Neural cell (in vitro differentiated cells): ENCODE data around the gene ASIC1.
A peak's percentile ranks its signal among the peaks of the same experiment; 100 is the strongest.

Experiments
- CTCF ChIP-seq: fragments of 450-650 bp; IDR thresholded peaks from 2 replicates; pipeline ENCODE4 v1.5.1; 2014; ENCODE audit warnings: antibody characterized with exemption, mild to moderate bottlenecking, moderate library complexity; ENCODE audit not compliant: poor library complexity, severe bottlenecking
- EP300 ChIP-seq: fragments of 450-650 bp; conservative IDR thresholded peaks from 2 replicates; pipeline ENCODE4 v1.6.1; 2014; ENCODE audit warnings: antibody characterized with exemption, mild to moderate bottlenecking, moderate library complexity; ENCODE audit not compliant: poor library complexity, severe bottlenecking
- EZH2 ChIP-seq: fragments of 200-600, 300-800 bp; shearing (Covaris generic), sonication (generic); IDR thresholded peaks from 2 replicates; pipeline ENCODE4 v1.6.1; 2014; ENCODE audit warnings: antibody characterized with exemption, low read length, borderline replicate concordance, mild to moderate bottlenecking; ENCODE audit not compliant: insufficient read depth, poor library complexity, severe bottlenecking
- POLR2AphosphoS5 ChIP-seq: IDR thresholded peaks from 2 replicates; pipeline ENCODE4 v1.6.1; 2012
- RAD21 ChIP-seq: fragments of 450-650 bp; conservative IDR thresholded peaks from 2 replicates; pipeline ENCODE4 v1.6.1; 2014; ENCODE audit warnings: antibody characterized with exemption, mild to moderate bottlenecking, moderate library complexity
- TF ChIP-seq, protein P1 (sequence below): IDR thresholded peaks from 2 replicates; pipeline ENCODE4 v1.6.1; 2012; ENCODE audit warnings: borderline replicate concordance

DNA sequence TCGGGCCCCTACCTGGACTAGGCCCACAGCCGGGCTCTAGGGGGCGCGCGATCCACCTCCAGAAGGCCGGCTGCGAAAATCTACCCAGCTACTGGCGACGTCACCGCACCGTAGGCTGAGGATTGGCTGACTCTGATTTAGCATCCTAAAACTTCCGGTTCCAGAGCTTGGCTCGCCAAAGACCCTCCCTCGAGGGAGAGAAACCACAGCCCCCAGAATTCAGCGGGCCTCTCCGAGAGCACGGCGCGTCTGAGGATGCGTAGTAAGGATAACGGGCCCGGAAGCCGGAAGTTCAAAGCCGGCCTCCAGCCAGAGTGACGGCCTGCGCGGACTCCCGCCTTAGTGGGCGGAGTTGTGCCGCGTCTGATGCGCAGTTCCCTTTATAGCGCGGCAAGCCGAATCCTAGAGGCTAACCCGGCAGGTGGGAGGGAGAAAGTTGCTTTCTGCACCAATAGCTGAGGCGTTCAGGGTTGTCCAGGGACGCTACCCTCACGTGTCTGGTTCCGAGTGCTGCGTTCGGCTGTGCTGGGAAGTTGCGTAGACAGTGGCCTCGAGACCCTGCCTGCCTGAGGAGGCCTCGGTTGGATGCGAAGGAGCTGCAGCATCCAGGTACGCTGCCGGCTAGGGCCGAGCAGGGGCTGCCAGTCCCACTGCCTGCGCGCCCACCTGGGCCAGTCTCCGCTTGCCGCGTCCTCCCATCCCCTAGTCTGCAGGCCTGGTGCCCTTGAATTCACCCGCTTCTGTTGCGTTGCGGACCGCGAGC is 54.5 kb downstream of the ASIC1 start, which contains the start of gene COX14:
- TF ChIP-seq POLR2AphosphoS5 (peak; percentile 97), EP300 (peak; percentile 49), CTCF (peak; percentile 100), EZH2 (no peak), RAD21 (peak; percentile 59)
- TF ChIP-seq, protein P1, sequence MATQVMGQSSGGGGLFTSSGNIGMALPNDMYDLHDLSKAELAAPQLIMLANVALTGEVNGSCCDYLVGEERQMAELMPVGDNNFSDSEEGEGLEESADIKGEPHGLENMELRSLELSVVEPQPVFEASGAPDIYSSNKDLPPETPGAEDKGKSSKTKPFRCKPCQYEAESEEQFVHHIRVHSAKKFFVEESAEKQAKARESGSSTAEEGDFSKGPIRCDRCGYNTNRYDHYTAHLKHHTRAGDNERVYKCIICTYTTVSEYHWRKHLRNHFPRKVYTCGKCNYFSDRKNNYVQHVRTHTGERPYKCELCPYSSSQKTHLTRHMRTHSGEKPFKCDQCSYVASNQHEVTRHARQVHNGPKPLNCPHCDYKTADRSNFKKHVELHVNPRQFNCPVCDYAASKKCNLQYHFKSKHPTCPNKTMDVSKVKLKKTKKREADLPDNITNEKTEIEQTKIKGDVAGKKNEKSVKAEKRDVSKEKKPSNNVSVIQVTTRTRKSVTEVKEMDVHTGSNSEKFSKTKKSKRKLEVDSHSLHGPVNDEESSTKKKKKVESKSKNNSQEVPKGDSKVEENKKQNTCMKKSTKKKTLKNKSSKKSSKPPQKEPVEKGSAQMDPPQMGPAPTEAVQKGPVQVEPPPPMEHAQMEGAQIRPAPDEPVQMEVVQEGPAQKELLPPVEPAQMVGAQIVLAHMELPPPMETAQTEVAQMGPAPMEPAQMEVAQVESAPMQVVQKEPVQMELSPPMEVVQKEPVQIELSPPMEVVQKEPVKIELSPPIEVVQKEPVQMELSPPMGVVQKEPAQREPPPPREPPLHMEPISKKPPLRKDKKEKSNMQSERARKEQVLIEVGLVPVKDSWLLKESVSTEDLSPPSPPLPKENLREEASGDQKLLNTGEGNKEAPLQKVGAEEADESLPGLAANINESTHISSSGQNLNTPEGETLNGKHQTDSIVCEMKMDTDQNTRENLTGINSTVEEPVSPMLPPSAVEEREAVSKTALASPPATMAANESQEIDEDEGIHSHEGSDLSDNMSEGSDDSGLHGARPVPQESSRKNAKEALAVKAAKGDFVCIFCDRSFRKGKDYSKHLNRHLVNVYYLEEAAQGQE = peak; percentile 87
